ENCODE data around the gene HAO1.

The HAO1 gene

GRCh38 chr20:7926767-7927166 lies 13.5 kb downstream of the HAO1 start:
- ATAC-seq (no peak), DNase-seq (no peak)

DNA sequence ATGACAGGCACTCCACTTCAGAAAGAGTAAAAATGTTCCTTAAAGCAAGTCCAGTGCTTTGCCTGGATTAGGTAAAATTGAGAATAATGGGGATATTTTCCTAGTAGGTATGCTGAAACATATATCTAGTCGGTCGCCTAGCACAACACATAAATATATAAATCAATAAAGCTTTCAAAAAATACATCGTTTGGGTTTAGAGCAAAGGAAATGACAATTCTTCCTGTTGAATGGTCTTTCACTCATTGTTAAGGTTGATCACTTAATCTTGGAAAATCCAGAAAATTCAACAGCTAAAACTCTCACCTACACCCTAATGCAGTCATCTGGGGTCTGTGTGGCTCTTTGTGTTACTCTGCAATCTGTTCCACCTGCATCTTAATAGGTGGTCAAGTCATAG lies 13.9 kb downstream of the HAO1 start:
- ATAC-seq: no peak
- no peak for DNase-seq

DNA sequence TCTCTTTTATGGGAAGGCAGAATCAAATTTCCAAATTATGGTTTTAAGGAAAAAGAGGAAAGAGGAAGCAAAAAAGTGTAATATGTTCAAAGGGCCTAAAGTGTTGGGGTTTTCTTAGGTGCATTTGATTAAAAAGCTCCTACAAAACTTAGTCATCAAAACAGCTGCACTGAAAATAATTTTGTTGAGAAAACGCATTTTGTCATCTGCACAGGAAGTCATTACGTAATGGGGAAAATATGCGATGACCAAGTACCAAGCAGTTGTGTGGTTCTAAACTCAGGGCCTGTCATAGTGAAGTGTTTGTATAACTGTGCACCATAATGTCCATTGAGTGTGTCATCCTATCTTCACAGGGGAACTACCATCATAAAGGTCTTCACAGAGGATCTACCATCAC lies 15.6 kb downstream of the HAO1 start:
- DNase-seq (no peak), ATAC-seq (no peak)

GRCh38 chr20:7916648-7917047 lies 23.6 kb downstream of the HAO1 start:
- DNase-seq: no peak
- no peak for ATAC-seq

DNA sequence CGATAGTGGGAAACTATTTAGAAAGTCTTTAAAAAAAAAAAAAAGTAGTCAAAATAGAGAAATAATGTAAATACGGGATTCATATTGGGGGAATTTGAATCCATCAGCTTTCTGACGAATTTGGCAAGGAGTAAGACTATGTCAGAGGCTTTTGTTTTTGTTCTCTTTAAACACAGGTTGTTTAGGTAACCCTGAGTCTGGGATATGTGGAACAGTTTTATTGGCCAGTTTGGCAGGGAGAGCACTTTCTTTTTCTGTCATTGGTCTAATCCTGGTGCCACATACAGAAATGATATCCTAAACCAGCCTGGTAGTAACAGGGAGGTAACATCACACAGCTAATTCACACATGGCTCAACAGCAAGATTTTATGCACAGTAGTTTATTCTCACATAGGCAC lies 27.7 kb downstream of the HAO1 start:
- ATAC-seq (no peak), DNase-seq (no peak)

DNA sequence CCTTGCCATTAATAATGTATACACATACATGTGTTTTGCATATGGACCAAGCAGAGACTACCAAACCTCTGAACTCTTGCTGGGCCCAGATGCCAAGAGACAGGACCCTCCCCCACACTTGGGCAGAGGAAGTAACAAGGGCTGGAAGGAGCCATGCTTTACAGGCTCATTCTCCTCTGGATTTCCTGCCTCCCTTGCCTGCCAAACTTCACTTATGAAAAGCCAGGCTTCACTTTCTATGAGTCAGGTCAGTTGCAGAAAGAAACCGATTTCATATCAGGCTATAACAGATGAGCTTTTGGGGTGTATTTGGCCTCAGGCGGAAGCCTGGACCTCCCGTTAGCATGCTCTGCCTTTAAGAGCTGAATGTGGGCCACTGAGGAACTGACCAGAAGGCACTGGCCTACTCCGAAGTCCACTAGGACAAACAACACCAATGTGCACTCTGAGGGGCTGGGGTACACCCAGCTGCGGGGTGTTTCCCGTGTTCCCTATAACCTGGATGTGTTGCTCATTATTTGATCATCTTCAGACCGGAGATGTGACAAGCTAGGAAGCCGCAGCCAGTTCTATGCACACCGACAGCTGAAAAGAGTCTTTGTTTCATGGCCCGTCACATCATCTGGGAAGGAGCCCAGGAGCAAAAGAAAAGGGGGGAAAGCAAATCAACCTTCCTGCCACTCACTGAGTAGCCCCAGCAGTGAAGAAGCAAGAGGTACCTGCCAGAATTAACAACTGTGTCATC lies 28.5 kb downstream of the HAO1 start:
- ATAC-seq (no peak), DNase-seq (no peak)

DNA sequence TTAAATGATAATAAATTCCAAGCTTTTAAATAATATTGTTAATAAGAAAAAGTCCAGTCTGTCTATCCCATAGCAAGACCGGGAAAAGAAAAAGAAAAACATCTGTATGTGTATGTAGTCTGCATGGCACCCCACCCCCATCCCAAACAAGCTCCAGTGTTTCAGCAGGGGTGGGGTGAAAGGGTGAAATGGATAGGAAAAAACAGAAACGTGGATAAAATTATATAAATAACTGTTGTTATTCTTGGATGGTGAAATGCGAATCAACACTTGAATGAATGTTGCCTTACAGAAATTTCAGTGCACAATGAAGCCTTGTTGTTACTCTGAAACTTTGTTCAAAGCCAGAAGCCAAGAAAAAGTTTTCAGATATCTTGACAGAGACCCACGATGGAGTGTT lies 31.4 kb downstream of the HAO1 start:
- ATAC-seq: no peak
- DNase-seq: no peak

DNA sequence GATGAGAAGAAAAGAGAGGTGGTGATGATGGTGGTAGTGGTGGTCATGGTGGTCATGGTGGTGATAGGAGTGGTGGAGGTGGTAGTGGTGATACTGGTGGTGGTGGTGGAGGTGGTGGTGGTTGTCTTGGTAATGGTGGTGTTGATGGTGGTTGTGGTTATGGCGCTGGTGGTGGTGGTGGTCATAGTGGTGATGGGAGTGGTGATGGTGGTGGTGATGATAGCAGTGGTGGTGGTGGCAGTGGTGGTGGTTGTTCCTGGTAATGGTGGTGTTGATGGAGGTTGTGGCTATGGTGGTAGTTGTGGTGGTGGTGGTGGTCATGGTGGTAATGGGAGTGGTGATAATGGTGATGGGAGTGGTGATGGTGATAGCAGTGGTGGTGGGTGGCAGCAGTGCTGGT lies 36.8 kb downstream of the HAO1 start:
- DNase-seq (no peak), ATAC-seq (no peak)

GRCh38 chr20:7902879-7903278 lies 37.4 kb downstream of the HAO1 start:
- ATAC-seq: no peak

GRCh38 chr20:7897781-7898364 lies 42.4 kb downstream of the HAO1 start:
- no peak for DNase-seq
- ATAC-seq: no peak

More at GRCh38 chr20:7902879-7903278, 37.4 kb downstream of the HAO1 start:
- DNase-seq: no peak

DNA sequence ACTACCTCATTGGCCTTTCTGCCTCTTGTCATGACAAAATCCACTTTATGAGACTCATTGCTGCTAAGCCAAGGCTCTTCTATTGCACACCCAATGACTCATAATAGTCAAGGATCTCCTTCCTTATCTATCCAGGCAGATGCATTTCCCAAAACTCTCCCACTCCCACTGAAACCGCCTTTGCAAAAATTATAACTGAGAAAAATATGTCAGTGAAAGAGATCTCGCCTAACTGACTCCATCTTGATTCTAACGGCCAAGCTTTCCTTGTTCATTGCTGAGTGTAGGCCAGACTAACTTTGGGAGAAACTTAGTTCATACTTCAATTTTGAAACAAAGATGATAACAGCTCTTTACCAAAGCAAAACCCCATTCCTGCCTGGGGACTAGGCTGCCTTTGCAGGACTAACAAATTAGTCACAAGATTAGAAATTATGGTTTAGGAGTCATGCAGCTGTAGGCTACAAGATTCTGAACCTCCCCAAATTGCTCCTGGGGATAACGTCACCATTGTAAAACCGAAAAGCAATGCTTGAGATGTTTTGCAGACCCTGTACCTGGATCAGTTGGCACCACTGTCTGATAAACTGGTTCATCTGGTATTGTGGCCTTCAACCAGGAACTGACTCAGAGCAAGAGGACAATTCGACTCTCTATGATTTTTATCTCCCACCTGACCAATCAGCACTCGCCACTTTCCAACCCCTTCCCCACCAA lies 47.1 kb downstream of the HAO1 start:
- DNase-seq (no peak), ATAC-seq (no peak)

DNA sequence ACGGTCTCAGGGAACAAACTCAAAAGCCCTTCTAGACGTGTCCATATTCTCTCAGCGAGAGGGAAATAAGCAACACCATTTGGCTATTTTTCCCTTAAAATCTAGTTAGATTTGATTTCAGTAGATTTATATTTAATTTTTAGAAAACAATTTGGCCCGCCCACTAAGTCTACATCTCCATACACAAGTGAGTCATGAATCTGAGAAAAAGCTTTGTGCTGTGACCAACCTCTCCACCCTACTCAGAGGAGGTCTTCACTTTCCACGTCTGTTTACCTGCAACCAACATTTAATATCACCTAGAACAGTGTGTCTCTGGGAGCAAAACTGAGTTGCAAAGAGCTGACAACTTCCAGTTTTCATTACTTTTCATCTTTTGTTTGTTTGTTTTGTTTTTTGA lies 48.6 kb downstream of the HAO1 start:
- DNase-seq: no peak
- ATAC-seq: no peak

- ATAC-seq (no peak), DNase-seq (no peak)
Observed at GRCh38 chr20:7889736-7890135, 50.5 kb downstream of the HAO1 start.

DNA sequence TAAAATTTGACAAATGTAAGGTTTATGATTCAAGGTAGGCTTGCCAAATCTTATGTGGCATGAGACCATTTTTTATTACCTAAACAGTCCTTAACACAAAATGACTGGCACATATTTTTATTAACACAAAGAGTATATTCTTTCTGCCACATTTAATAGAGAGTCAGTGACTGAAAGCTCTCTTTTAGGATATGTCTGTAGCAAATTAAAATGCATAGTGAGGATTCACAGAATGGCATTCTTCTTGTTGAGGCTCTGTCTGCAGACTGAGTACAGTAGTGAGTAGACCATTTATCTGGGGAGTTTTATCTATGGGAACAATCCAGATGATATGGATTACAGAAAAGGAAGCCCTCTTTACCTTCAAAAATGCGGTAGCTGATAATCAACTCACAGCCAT lies 56.5 kb downstream of the HAO1 start:
- ATAC-seq: no peak
- DNase-seq: no peak

GRCh38 chr20:7883309-7883708 lies 56.9 kb downstream of the HAO1 start:
- ATAC-seq: no peak
- DNase-seq: no peak

GRCh38 chr20:7882076-7882475 lies 58.2 kb downstream of the HAO1 start:
- ATAC-seq (no peak), DNase-seq (no peak)

GRCh38 chr20:7881551-7881950 lies 58.7 kb downstream of the HAO1 start:
- no peak for DNase-seq
- ATAC-seq: no peak

- no peak for ATAC-seq
Observed at GRCh38 chr20:7879883-7880282, 60.4 kb downstream of the HAO1 start.

GRCh38 chr20:7868108-7868507 lies 72.2 kb downstream of the HAO1 start:
- ATAC-seq (no peak), DNase-seq (no peak)

More at GRCh38 chr20:7879883-7880282, 60.4 kb downstream of the HAO1 start:
- no peak for DNase-seq

- ATAC-seq (no peak), DNase-seq (no peak)
Observed at GRCh38 chr20:7866285-7866684, 74.0 kb downstream of the HAO1 start.

DNA sequence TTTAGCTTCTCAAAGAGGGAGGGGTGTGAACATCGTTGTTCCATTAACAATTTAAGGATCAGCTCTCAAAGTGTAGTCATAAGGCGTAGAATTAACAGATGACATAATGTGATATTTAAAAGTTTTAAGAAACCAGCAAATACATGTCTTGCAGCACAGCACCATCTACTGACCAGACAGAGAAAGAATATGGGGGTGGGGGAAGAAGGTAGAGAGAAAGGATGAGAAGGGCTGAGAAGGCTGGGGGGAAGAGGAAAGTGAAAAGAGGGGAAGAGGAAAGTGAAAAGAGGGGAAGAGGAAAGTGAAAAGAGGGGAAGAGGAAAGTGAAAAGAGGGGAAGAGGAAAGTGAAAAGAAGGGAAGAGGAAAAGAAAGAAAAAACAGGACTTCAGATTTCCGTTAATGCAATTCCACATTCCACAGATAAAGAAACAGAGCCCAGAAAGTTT lies 80.9 kb downstream of the HAO1 start:
- ATAC-seq: no peak
- no peak for DNase-seq

- DNase-seq (no peak), ATAC-seq (no peak)
Observed at GRCh38 chr20:7858734-7859250, 81.5 kb downstream of the HAO1 start.

DNA sequence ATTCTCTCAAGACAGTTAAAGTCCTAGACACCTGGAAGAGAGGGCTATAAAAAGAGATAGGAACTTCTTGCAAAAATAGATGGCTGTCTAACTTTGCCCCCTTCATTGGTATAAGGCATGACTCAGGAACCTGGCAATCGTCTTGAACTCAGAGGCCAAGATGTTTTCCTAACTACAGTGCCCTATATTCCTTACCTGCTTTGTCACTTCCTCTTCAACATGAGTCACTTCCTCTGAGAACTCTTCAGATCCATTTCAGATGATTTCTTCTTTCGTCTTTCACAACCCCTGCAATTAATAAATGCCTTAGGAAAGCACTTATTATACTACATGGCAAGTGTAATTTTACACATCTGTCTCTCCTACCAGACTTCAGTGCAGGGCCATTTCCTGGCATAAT lies 83.5 kb downstream of the HAO1 start:
- DNase-seq (no peak), ATAC-seq (no peak)
